ENCODE data around the gene DERA. TPM values are rescaled to one million over a fixed set of nuclear protein-coding genes. Genes with fewer than 3 reads are reported as not detected.

DERA gene
- total RNA-seq, 2 experiments from 2014 or later, result 24.5 to 28.3 TPM

- H3K27me3 Mint-ChIP-seq, result no peaks in the 10 kb centered on the region
- ChIA-PET POLR2A (no interaction called here), CTCF (no interaction called here)
- H3K4me1 Mint-ChIP-seq (ENCODE audit: low read depth), result peaks cover 14% of the 10 kb centered on the region
- H3K36me3 Mint-ChIP-seq (ENCODE audit: low read depth), result peaks cover 16% of the 10 kb centered on the region
- intact Hi-C loops (cut with micrococcal nuclease), result no loop called here
- no peak for ATAC-seq
- no peaks in the 10 kb centered on the region for H3K9me3 Mint-ChIP-seq
- no peak overlapping the region for H3K27ac Mint-ChIP-seq
- TF ChIP-seq CTCF (IDR thresholded peaks at IDR 0.05), result no peak
- no peak overlapping the region for H3K4me3 Mint-ChIP-seq
- DNase-seq, result no peak
Observed at GRCh38 chr12:15879413-15879812, 31.7 kb upstream of the DERA start.

GRCh38 chr12:15880721-15881120 is 30.4 kb upstream of the DERA start:
- intact Hi-C loops (cut with micrococcal nuclease), result no loop called here
- ATAC-seq, result no peak
- H3K36me3 Mint-ChIP-seq (ENCODE audit: low read depth), result peaks cover 23% of the 10 kb centered on the region
- peaks cover 25% of the 10 kb centered on the region for H3K4me1 Mint-ChIP-seq (ENCODE audit: low read depth)
- peak overlapping the region; percentile 96 for H3K4me3 Mint-ChIP-seq
- H3K27me3 Mint-ChIP-seq, result no peaks in the 10 kb centered on the region
- ChIA-PET POLR2A (no interaction called here), CTCF (no interaction called here)
- no peak for TF ChIP-seq CTCF (IDR thresholded peaks at IDR 0.05)
- H3K27ac Mint-ChIP-seq, result peak overlapping the region; percentile 23
- H3K9me3 Mint-ChIP-seq, result no peaks in the 10 kb centered on the region
- DNase-seq, result no peak

GRCh38 chr12:15882118-15882971 is 28.8 kb upstream of the DERA start, which contains the start of gene STRAP:
STRAP (plus strand) TSS chr12:15882387; CDS start chr12:15882708, 321 bp downstream.
- Mint-ChIP-seq H3K36me3 (ENCODE audit: low read depth) (peaks cover 39% of the 10 kb centered on the region), H3K4me3 (peak within 1 kb of the TSS; percentile 96), H3K9me3 (no peaks in the 10 kb centered on the region), H3K27ac (peak within 1 kb of the TSS; percentile 98), H3K27me3 (no peaks in the 10 kb centered on the region), H3K4me1 (ENCODE audit: low read depth) (peaks cover 41% of the 10 kb centered on the region)
- ATAC-seq (peak; percentile 97), DNase-seq (peak; percentile 96)
- ChIA-PET CTCF (interaction anchor here (1.1 to 3.7 kb wide), 5 partner anchors 16 to 350 kb away, joined by 3 to 19 read pairs (median 4); partner anchors contain the start of gene EPS8), POLR2A (interaction anchor here (0.6 to 1.5 kb wide), 4 partner anchors 24 to 331 kb away, joined by 3 to 4 read pairs (median 4); partner anchors contain the start of gene EPS8)
- TF ChIP-seq CTCF (IDR thresholded peaks at IDR 0.05), result no peak
- intact Hi-C loops (cut with micrococcal nuclease), result no loop called here

GRCh38 chr12:15883536-15883935 is 27.6 kb upstream of the DERA start:
- intact Hi-C loops (cut with micrococcal nuclease), result no loop called here
- Mint-ChIP-seq H3K9me3 (no peaks in the 10 kb centered on the region), H3K27me3 (no peaks in the 10 kb centered on the region), H3K36me3 (ENCODE audit: low read depth) (peaks cover 42% of the 10 kb centered on the region), H3K4me1 (ENCODE audit: low read depth) (peaks cover 53% of the 10 kb centered on the region), H3K27ac (peak overlapping the region; percentile 98), H3K4me3 (peak overlapping the region; percentile 96)
- ChIA-PET POLR2A (interaction anchor here (0.9 kb wide), 2 partner anchors 21 to 23 kb away, joined by 3 to 4 read pairs; no protein-coding TSS in a partner anchor), CTCF (interaction anchor here (0.7 to 3.7 kb wide), 5 partner anchors 15 to 95 kb away, joined by 3 to 19 read pairs (median 4); partner anchors contain the start of genes DERA and EPS8)
- no peak for ATAC-seq
- DNase-seq, result no peak
- TF ChIP-seq CTCF (IDR thresholded peaks at IDR 0.05), result no peak
